Adrenal gland (tissue), 12 donors: ENCODE data around the gene AOPEP. TPM values are rescaled to one million over a fixed set of nuclear protein-coding genes. Genes with fewer than 3 reads are reported as not detected.
"Not testable (repeated sequence)": the region's sequence is repeated elsewhere in the genome, so short reads cannot be mapped to it uniquely, and the experiment has no call there.

Experiments
- DNase-seq, 7 donors: peaks; one replicate each; pipeline ENCODE4 v3.0.0-alpha.2; 2019 to 2020
- H3K27ac ChIP-seq, 5 donors: fragments of 200-600 bp; sonication (generic) in 4 of 5; 1 replicate in 3 of 5; 2 replicates in 2 of 5; pipeline versions ENCODE4 v1.5.1 to v1.8.0; 2016 to 2020; ENCODE audit warnings: mild to moderate bottlenecking in 1 of 5
- H3K27me3 ChIP-seq: fragments of 200-600 bp; 2 replicates; pipeline ENCODE4 v1.8.0; 2021
- H3K36me3 ChIP-seq, 2 donors: fragments of 200-600 bp; replicated peaks in 1 of 2; 1 replicate in 1 of 2; 2 replicates in 1 of 2; pipeline versions ENCODE4 v1.5.1 to v1.8.0; 2018 to 2022
- H3K4me1 ChIP-seq, 2 donors: fragments of 200-600 bp; replicated peaks in 1 of 2; 1 replicate in 1 of 2; 2 replicates in 1 of 2; pipeline versions ENCODE4 v1.5.1 to v1.8.0; 2018 to 2021
- H3K4me3 ChIP-seq, 4 donors: fragments of 200-600 bp; sonication (generic) in 3 of 4; one replicate each; pipeline ENCODE4 v1.5.1; 2016 to 2018
- H3K9me3 ChIP-seq, 3 donors: fragments of 200-600 bp; sonication (generic) in 1 of 3; replicated peaks in 1 of 3; 1 replicate in 2 of 3; 2 replicates in 1 of 3; pipeline versions ENCODE4 v1.5.1 to v1.8.0; 2016 to 2021
- CTCF ChIP-seq, 6 experiments: fragments of 450-650 bp in 4 of 6; fragments of 200-600 bp in 2 of 6; sonication (generic) in 1 of 6; IDR thresholded peaks; 1 replicate in 5 of 6; 2 replicates in 1 of 6; pipeline versions ENCODE4 v1.5.1 to v1.8.0; 2016 to 2021; ENCODE audit warnings: antibody characterized with exemption in 6 of 6, mild to moderate bottlenecking in 2 of 6, moderate library complexity in 1 of 6
- POLR2A ChIP-seq, 2 donors: fragments of 450-650 bp; IDR thresholded peaks; one replicate each; pipeline ENCODE4 v1.6.1; 2017; ENCODE audit warnings: antibody characterized with exemption in 2 of 2, mild to moderate bottlenecking in 2 of 2, moderate library complexity in 1 of 2
- WGBS, 4 donors: extraction: QIAGEN DNeasy Blood & Tissue Kit in 2 of 4; methylation state at CpG; one replicate each; pipeline versions ENCODE4 v1.1.5 to v1.1.7; 2013 to 2017; 5-methylcytosine and 5-hydroxymethylcytosine counted together
- intact Hi-C, 2 donors: fragments of 100-400 bp; cut with DNase I; formaldehyde crosslinking; loops; one replicate each; pipeline versions ENCODE4 v1.14.1 to v1.15.0; 2022 to 2023
- polyA plus RNA-seq, 3 donors: library from polyadenylated mRNA; stranded (reverse); fragments of 200-250 nt in 2 of 3; fragments of 350-450 nt in 1 of 3; fragmentation: Illumina TruSeq in 1 of 3; extraction: RNeasy Lipid Tissue Mini Kit (QIAGEN cat#74804) in 1 of 3; gene quantifications; one replicate each; pipeline ENCODE4 v1.2.3, GENCODE V29; 2013 to 2014
- total RNA-seq, 9 donors: library from RNA; depleted of rRNA in 4 of 9; stranded (reverse); fragments of >200 nt in 4 of 9; fragments of 120-200 nt in 1 of 9; fragmentation: NEBNext Ultra II Directional in 1 of 9; extraction: Animal tissue kit (Norgen Biotek cat#: 25700) in 1 of 9; gene quantifications; one replicate each; pipeline versions ENCODE4 v1.1.0 to v1.2.4, GENCODE V29; 2013 to 2023
- donor health status: healthy with polysubstance abuse.
- donor health status: Bipolar disorder and iron deficiency.
- donor health status: DM: yes; HTN: yes; CAD: no.
- donor health status: DM: no; HTN: no; CAD: no.
- donor health status: DM: no; HTN: no; CAD: no.
- donor health status: DM: yes; HTN: yes; CAD: no.

Gene AOPEP
- total and polyA plus RNA-seq, 12 donors: 31.0 to 99.6 (median 71.0) TPM

GRCh38 chr9:94952565-94953373 lies 226.3 kb downstream of the AOPEP start:
- Histone ChIP-seq H3K27ac (peak overlapping the region; percentile 34 to 77 (median 56)), H3K9me3 (no peaks in the 10 kb centered on the region), H3K4me3 (no peak overlapping the region), H3K4me1 (peaks cover 21 to 39% of the 10 kb centered on the region in 2 donors), H3K36me3 (peaks cover 0 to 5% of the 10 kb centered on the region in 2 donors), H3K27me3 (no peaks in the 10 kb centered on the region)
- 34 to 39% (median 38%) methylated on average over 8 of the region's 8 CpGs for WGBS, 4 donors
- intact Hi-C loops: no loop called here
- peak; percentile 69 to 92 (median 78) for DNase-seq
- peak in 1 of 2 donors; percentile 20 for TF ChIP-seq POLR2A (IDR thresholded peaks at IDR 0.05)
- no peak for TF ChIP-seq CTCF (IDR thresholded peaks at IDR 0.05)

- TF ChIP-seq POLR2A (IDR thresholded peaks at IDR 0.05) (no peak), CTCF (IDR thresholded peaks at IDR 0.05) (no peak)
- no peak overlapping the region for H3K4me3 ChIP-seq
- no peaks in the 10 kb centered on the region for H3K9me3 ChIP-seq
- peaks cover 0 to 5% of the 10 kb centered on the region in 2 donors for H3K36me3 ChIP-seq
- intact Hi-C loops: no loop called here
- H3K27ac ChIP-seq: no peak overlapping the region
- WGBS, 4 donors: 92 to 97% (median 95%) methylated on average over 5 of the region's 5 CpGs
- no peaks in the 10 kb centered on the region for H3K27me3 ChIP-seq
- H3K4me1 ChIP-seq: peaks cover 14 to 27% of the 10 kb centered on the region in 2 donors
- no peak for DNase-seq
These were observed 230.2 kb downstream of the AOPEP start for GRCh38 chr9:94956731-94957130.

- no peaks in the 10 kb centered on the region for H3K27me3 ChIP-seq
- no peaks in the 10 kb centered on the region for H3K9me3 ChIP-seq
- DNase-seq: peak in 1 of 7 donors; percentile 12
- WGBS, 4 donors: 57 to 92% (median 71%) methylated on average over 5 of the region's 5 CpGs
- peak overlapping the region in 1 of 5 donors; percentile 36 for H3K27ac ChIP-seq
- TF ChIP-seq CTCF (IDR thresholded peaks at IDR 0.05) (no peak), POLR2A (IDR thresholded peaks at IDR 0.05) (no peak)
- peaks cover 0 to 2% of the 10 kb centered on the region in 2 donors for H3K36me3 ChIP-seq
- intact Hi-C loops: no loop called here
- no peak overlapping the region for H3K4me3 ChIP-seq
- peaks cover 0 to 12% of the 10 kb centered on the region in 2 donors for H3K4me1 ChIP-seq
These were observed 234.5 kb downstream of the AOPEP start for GRCh38 chr9:94960964-94961363.

- no peaks in the 10 kb centered on the region for H3K27me3 ChIP-seq
- TF ChIP-seq CTCF (IDR thresholded peaks at IDR 0.05) (no peak), POLR2A (IDR thresholded peaks at IDR 0.05) (no peak)
- no peak overlapping the region for H3K4me3 ChIP-seq
- H3K9me3 ChIP-seq: no peaks in the 10 kb centered on the region
- peak overlapping the region in 2 of 5 donors; percentile 1 to 36 for H3K27ac ChIP-seq
- WGBS, 4 donors: 74 to 89% (median 84%) methylated on average over 2 of the region's 2 CpGs
- DNase-seq: no peak
- intact Hi-C loops: no loop called here
- H3K36me3 ChIP-seq: no peaks in the 10 kb centered on the region
- peaks cover 0 to 12% of the 10 kb centered on the region in 2 donors for H3K4me1 ChIP-seq
These were observed 235.4 kb downstream of the AOPEP start for GRCh38 chr9:94961870-94962269.

GRCh38 chr9:94965631-94966030 lies 239.1 kb downstream of the AOPEP start:
- H3K27me3 ChIP-seq, intact Hi-C loops, H3K4me3 ChIP-seq, H3K27ac ChIP-seq, DNase-seq, H3K36me3 ChIP-seq, H3K9me3 ChIP-seq: not testable (repeated sequence)
- peaks cover 0 to 12% of the 10 kb centered on the region in 2 donors for H3K4me1 ChIP-seq
- WGBS, 4 donors: 93 to 100% (median 98%) methylated on average over 3 to 5 of the region's 5 CpGs

GRCh38 chr9:94966046-94966445 lies 239.5 kb downstream of the AOPEP start:
- H3K27me3 ChIP-seq, H3K9me3 ChIP-seq, H3K36me3 ChIP-seq, intact Hi-C loops, H3K4me3 ChIP-seq, H3K27ac ChIP-seq, DNase-seq: not testable (repeated sequence)
- 83 to 100% (median 94%) methylated on average over 1 to 3 of the region's 3 CpGs for WGBS, 4 donors
- H3K4me1 ChIP-seq: peaks cover 0 to 12% of the 10 kb centered on the region in 2 donors
